Iris pigment epithelial cell (primary cell): Measurements from ENCODE around the gene CDC42EP5.
A peak's percentile ranks its signal among the peaks of the same experiment; 100 is the strongest.
"Not testable (repeated sequence)": the region's sequence is repeated elsewhere in the genome, so short reads cannot be mapped to it uniquely, and the experiment has no call there.

Source experiments
- DNase-seq: peaks from one replicate; pipeline ENCODE4 v3.0.0-alpha.2; 2011; ENCODE audit warnings: low read depth

The CDC42EP5 gene

GRCh38 chr19:54448040-54448773 lies 24.9 kb downstream of the CDC42EP5 start:
- DNase-seq, result peak; percentile 53

- DNase-seq, result not testable (repeated sequence)
Measured at GRCh38 chr19:54446349-54446748, 26.7 kb downstream of the CDC42EP5 start.

- no peak for DNase-seq
Measured at GRCh38 chr19:54444737-54445136, 28.4 kb downstream of the CDC42EP5 start.

- DNase-seq, result no peak
Measured at GRCh38 chr19:54440641-54441040, 32.5 kb downstream of the CDC42EP5 start.

GRCh38 chr19:54439174-54439851 lies 33.8 kb downstream of the CDC42EP5 start:
- DNase-seq, result peak; percentile 60

- DNase-seq, result no peak
Measured at GRCh38 chr19:54436628-54437252, 36.4 kb downstream of the CDC42EP5 start.

GRCh38 chr19:54436031-54436523 lies 37.0 kb downstream of the CDC42EP5 start:
- DNase-seq, result no peak

- no peak for DNase-seq
Measured at GRCh38 chr19:54435551-54436016, 37.5 kb downstream of the CDC42EP5 start.

GRCh38 chr19:54434873-54435214 lies 38.3 kb downstream of the CDC42EP5 start:
- no peak for DNase-seq

GRCh38 chr19:54434112-54434872 lies 38.8 kb downstream of the CDC42EP5 start:
- DNase-seq, result no peak

- DNase-seq, result no peak
Measured at GRCh38 chr19:54433697-54434096, 39.4 kb downstream of the CDC42EP5 start.

GRCh38 chr19:54432144-54432738 lies 40.9 kb downstream of the CDC42EP5 start:
- no peak for DNase-seq

GRCh38 chr19:54431255-54431838 lies 41.7 kb downstream of the CDC42EP5 start:
- peak; percentile 45 for DNase-seq

GRCh38 chr19:54430306-54431254 lies 42.5 kb downstream of the CDC42EP5 start:
- DNase-seq, result peak; percentile 30

GRCh38 chr19:54429545-54430227 lies 43.4 kb downstream of the CDC42EP5 start:
- DNase-seq, result no peak

- no peak for DNase-seq
Measured at GRCh38 chr19:54429176-54429495, 44.0 kb downstream of the CDC42EP5 start.

GRCh38 chr19:54428323-54429175 lies 44.5 kb downstream of the CDC42EP5 start:
- no peak for DNase-seq

GRCh38 chr19:54427586-54427985 lies 45.5 kb downstream of the CDC42EP5 start:
- DNase-seq, result no peak
